Cardiac septum (tissue), 1 donor: ENCODE measurements around the gene CLEC2D. TPM values are rescaled to one million over a fixed set of nuclear protein-coding genes. Genes with fewer than 3 reads are reported as not detected.
"Not testable (repeated sequence)": the region's sequence is repeated elsewhere in the genome, so short reads cannot be mapped to it uniquely, and the experiment has no call there.

Experiments used
- DNase-seq: peaks from one replicate; pipeline ENCODE4 v3.0.0-alpha.2; 2020; ENCODE audit warnings: low spot score
- intact Hi-C: fragments of 100-400 bp; cut with DNase I; formaldehyde crosslinking; loops from one replicate; pipeline ENCODE4 v1.14.0; 2022
- total RNA-seq: library from RNA; stranded (reverse); fragmentation: NEBNext Ultra II Directional; extraction: Animal tissue kit (Norgen Biotek cat#: 25700); gene quantifications from one replicate; pipeline ENCODE4 v1.2.1, GENCODE V29; 2021
- donor health status: DM: no; HTN: no; CAD: no.

The CLEC2D gene
- total RNA-seq, 1 donor from 2014 or later = 4.7 TPM

GRCh38 chr12:9649532-9649940, 20.0 kb upstream of the CLEC2D start:
- intact Hi-C loops = loop anchor here (5.0 to 10.0 kb wide), 3 partner anchors 53 to 215 kb away; partner anchors contain the start of gene CLEC2B
- DNase-seq = no peak

GRCh38 chr12:9650151-9650576, 19.3 kb upstream of the CLEC2D start:
- no peak for DNase-seq
- intact Hi-C loops = no loop called here

GRCh38 chr12:9651265-9651729, 18.2 kb upstream of the CLEC2D start:
- DNase-seq = no peak
- intact Hi-C loops = no loop called here

- intact Hi-C loops = no loop called here
- no peak for DNase-seq
Observed at GRCh38 chr12:9660046-9660445, 9.5 kb upstream of the CLEC2D start.

GRCh38 chr12:9661720-9662119, 7.8 kb upstream of the CLEC2D start:
- intact Hi-C loops = no loop called here

GRCh38 chr12:9662488-9662887, 7.0 kb upstream of the CLEC2D start:
- intact Hi-C loops = no loop called here
- DNase-seq = no peak

More at GRCh38 chr12:9661720-9662119, 7.8 kb upstream of the CLEC2D start:
- no peak for DNase-seq

GRCh38 chr12:9667403-9668160, 1.9 kb upstream of the CLEC2D start:
- intact Hi-C loops = no loop called here
- no peak for DNase-seq

- intact Hi-C loops = no loop called here
Observed at GRCh38 chr12:9668161-9669018, 1.1 kb upstream of the CLEC2D start.

GRCh38 chr12:9669019-9669326, 540 bp upstream of the CLEC2D start:
- no peak for DNase-seq
- intact Hi-C loops = no loop called here

More at GRCh38 chr12:9668161-9669018, 1.1 kb upstream of the CLEC2D start:
- no peak for DNase-seq

GRCh38 chr12:9672340-9672739, 2.8 kb downstream of the CLEC2D start:
- intact Hi-C loops, DNase-seq: not testable (repeated sequence)

GRCh38 chr12:9673404-9674225, 4.1 kb downstream of the CLEC2D start:
- DNase-seq = peak; percentile 83
- intact Hi-C loops = no loop called here

GRCh38 chr12:9674226-9674590, 4.7 kb downstream of the CLEC2D start:
- DNase-seq = no peak
- intact Hi-C loops = no loop called here

GRCh38 chr12:9682508-9682907, 13.0 kb downstream of the CLEC2D start:
- intact Hi-C loops, DNase-seq: not testable (repeated sequence)

GRCh38 chr12:9682949-9683348, 13.4 kb downstream of the CLEC2D start:
- DNase-seq, intact Hi-C loops: not testable (repeated sequence)

GRCh38 chr12:9685366-9685765, 15.9 kb downstream of the CLEC2D start:
- intact Hi-C loops, DNase-seq: not testable (repeated sequence)

GRCh38 chr12:9685915-9686314, 16.4 kb downstream of the CLEC2D start:
- no peak for DNase-seq
- intact Hi-C loops = no loop called here

- DNase-seq = no peak
- intact Hi-C loops = no loop called here
Observed at GRCh38 chr12:9687228-9687627, 17.7 kb downstream of the CLEC2D start.

- DNase-seq = no peak
- intact Hi-C loops = no loop called here
Observed at GRCh38 chr12:9692909-9693308, 23.4 kb downstream of the CLEC2D start.

GRCh38 chr12:9694241-9694640, 24.7 kb downstream of the CLEC2D start:
- intact Hi-C loops = no loop called here
- no peak for DNase-seq

GRCh38 chr12:9695150-9695549, 25.6 kb downstream of the CLEC2D start:
- DNase-seq, intact Hi-C loops: not testable (repeated sequence)
